GM18868 (cell line): ENCODE measurements around the gene PRKCB.
A peak's percentile ranks its signal among the peaks of the same experiment; 100 is the strongest.
"Not testable (repeated sequence)": the region's sequence is repeated elsewhere in the genome, so short reads cannot be mapped to it uniquely, and the experiment has no call there.

Experiments used
- ATAC-seq: cut with Tn5 transposase; IDR thresholded peaks from one replicate; pipeline ENCODE4 v1.9.1; 2021; ENCODE audit warnings: mild to moderate bottlenecking, moderate library complexity; ENCODE audit not compliant: unreplicated experiment

PRKCB gene

DNA sequence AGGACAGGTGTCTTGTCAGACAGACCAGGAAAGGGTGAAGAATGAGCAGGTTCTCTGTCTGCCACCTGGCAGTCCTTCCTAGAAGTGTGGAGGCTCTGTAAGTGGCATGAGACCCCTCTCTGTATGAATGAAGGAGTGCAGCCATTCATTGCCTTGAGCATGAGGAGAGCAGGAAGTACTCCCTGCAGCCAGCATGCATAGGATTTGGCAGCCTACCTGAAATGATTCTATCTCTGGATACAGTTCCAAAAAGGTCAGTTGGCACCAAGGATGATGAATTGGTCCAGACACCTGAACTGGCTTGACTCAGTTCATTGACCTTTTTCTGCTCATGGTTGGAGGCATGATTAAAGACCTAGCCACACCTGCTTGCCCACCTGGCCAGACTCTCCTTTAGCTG, 163.0 kb downstream of the PRKCB start:
- no peak for ATAC-seq

DNA sequence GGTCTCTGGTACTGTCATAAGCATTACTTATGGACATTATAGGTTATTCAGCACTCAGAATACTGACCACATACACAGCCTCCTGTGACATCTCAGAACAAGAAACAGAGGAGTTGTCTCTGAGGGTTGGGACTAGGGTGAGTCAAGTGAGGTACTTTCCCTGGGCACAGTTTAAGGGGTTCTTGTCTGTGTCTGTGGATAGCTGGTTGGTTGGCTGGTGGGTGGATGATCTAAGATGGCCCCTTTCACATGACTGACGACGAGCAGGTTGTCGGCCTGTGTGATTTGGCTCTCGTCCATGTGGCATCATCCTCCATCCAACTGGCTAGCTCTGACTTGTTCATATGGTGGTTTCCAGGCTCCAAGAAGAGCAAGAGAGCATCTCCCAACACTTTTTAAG, 163.9 kb downstream of the PRKCB start:
- peak; percentile 92 for ATAC-seq

DNA sequence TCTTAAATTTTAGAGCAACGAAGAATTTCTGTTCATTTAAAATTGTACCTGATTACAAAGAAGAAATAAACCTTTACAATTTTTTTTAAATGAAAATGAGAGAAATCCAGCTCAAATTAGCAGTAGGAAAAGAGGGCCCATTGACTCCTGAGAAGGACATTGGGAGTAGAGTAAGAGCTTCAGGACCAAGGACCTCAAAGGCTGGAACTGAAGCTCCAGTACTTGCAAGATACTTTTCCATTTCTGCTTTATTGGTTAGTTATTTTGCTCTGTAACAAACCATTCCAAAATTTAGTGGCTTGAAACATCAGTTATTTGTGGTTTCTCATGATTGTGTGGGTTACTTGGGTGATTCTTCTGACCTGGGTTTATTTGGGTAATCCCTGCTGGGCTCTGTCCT, 165.9 kb downstream of the PRKCB start:
- ATAC-seq = no peak

DNA sequence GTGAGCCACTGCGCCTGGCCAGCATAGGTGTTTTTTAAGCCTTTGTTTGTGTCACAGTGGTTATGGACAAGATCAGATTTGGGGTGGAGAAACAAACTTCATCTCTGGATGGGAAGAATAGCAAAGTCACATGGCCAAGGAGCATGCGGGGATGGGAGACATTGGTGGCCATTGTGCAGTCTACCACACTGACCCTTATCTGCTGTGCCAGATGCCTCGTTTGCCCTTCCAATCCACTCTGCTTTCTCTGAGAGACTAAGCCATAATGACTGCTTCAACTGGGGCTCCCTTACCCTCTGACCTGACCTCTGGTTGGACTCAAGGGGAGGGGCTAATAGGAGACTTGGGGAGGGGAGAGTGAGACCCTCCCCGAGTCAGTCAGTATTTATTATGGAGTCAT, 166.8 kb downstream of the PRKCB start:
- ATAC-seq = no peak

DNA sequence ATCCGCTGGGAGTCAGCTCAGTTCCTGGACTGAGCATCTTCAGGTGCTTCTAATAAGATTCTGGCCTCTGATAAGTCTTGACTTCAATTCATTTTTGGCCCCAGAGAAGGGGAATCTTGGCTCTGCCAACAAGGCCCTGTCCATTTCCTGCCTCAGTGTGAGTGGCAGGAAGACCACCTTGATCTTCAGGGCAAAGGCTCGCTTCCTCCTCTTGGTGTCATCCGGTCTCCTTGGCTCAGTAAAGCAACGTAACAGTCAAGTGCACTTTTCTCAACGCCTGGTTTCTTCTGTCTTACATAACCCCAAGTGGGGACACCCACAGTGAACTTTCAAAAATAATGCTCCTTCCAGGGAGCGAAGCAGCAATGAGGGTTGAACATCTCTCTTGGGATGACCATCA, 169.8 kb downstream of the PRKCB start:
- no peak for ATAC-seq

DNA sequence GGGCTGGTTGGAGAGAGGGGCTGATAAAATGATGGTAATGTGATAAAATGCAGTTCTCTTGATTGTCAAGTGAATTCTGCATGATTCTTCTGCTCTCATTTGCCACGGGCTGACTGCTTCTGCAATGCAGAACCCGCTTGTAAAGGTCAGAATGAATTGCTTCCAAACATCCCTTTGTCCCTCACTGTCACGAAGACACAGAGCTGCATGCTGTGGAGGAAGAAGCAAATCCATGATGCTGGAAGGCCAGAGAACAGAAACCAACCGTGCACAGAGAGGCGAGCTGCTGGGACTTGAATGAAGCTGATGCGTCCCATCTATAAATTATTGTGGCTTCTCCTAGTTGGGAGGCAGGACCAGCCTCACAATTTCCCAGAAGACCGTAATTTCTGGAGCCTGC, 171.6 kb downstream of the PRKCB start:
- ATAC-seq = no peak

DNA sequence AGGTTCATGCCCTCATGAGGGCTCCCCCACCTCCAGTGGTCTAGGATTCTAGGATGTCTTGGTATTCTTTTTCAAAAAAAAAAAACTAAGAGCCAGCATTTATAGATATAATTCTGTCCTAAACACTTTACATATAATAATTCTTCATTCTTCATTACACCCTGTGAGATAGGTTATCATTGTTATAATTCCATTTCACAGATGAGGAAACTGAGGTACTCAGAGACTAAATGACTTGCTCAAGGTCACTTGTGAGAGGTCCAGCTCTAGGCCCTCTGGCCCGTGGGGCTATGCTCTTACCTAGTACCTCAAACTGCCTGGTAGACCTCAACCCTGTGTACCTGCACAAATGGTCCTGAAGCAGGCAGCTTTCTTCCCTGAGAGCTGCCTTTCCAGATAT, 172.2 kb downstream of the PRKCB start:
- ATAC-seq = no peak

DNA sequence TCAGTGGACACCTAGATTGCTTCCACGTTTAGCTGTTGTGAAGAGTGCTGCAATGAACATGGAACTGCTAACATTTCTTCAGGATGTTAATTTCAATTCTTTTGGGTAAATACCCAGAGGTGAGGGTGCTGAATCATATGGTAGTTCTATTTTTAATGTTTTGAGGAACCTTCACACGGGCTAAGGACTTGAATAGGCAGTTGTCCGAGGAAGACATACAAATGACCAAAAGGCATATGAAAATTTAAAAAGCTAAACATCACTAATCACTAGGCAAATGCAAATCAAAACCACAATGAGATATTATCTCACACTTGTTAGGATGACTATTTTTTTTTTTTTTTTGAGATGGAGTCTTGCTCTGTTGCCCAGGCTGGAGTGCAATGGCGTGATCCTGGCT, 173.3 kb downstream of the PRKCB start:
- ATAC-seq = no peak

DNA sequence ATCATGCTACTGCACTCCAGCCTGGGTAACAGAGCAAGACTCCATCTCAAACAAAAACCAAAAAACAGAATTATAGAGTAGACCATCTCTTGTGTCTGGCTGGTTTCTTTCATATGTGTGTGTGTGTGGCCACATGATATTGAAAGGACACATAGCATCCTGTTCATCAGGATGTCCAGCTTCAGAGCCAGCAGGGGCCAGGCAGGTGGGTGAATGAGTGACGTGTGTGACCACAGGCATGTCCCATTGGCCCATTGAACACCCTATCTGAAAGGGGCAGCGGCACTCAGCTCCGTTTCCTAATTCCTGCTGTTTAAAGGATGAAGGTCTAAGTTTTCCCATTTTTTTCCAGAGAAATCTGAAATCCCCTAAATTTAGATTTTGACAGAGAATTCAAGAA, 174.2 kb downstream of the PRKCB start:
- no peak for ATAC-seq

DNA sequence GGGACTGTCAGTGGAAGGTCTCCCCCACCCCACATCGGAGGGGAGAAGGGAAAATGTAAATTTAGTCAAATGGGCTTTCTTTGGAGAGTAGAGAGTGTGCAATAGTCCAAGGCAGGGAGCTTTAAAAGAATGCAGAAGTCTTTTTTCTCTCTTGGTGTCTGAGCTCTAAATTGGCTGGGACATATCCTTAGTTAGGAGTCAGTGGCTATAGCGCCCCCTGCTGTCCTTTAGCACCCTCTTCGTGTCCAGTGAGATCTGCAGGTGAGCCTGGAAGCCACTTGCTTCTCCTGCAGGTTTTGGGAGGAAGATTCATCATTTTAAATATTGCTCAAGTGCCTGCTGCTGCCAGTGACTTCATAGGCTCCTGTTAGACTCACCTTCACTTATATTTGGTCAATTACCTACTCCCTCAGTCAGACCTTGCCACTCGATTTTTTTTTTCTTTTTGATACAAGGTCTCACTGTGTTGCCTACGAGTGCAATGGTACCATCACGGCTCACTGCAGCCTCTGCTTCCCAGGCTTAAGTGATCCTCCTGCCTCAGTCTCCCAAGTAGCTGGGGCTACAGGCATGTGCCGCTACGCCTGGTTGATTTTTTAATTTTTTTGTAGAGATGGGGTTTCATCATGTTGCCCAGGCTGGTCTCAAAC, 174.8 kb downstream of the PRKCB start:
- ATAC-seq = no peak

DNA sequence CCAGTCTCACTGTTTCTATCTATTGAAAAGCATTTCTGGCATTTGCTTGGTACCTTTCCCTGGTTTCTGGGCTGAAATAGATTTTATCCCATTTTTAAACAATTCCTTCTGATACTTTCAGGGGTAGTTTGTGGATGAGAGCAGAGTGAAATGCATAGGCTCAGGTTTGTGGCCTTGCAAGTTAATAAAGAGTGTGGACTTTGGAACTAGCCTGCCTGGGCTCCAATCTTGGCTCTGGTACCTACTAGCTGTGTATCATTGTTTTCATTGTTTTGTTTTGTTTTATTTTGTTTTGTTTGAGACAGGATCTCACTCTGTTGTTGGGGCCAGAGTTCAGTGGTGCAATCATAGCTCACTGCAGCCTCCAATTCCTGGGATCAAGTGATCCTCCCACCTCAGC, 175.5 kb downstream of the PRKCB start:
- ATAC-seq = no peak

DNA sequence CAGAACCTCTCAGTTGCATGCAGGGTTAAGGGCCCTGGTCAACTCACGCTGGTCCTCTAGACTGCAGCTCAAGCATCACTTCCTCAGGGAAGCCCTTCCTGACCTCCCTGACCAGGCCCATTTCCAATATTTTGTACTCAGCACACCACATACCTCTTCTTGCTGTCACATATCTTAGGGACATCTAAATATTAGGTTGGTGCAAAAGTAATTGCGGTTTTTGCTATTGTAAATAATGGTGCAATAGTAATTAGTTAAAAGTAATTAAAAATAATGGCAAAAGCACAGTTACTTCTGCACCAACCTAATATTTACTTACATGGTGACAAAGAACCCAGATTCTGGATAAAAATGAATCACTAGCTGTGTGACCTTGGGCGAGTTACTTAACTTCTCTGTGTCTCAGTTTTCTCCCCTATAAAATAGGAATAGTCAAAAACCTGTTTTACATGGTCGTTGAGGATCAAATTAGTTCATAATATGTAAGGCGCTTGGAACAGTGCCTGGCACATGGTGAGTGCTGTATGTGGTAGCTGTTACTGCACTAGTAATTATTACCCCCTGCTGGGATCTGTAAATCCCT, 177.4 kb downstream of the PRKCB start:
- no peak for ATAC-seq

DNA sequence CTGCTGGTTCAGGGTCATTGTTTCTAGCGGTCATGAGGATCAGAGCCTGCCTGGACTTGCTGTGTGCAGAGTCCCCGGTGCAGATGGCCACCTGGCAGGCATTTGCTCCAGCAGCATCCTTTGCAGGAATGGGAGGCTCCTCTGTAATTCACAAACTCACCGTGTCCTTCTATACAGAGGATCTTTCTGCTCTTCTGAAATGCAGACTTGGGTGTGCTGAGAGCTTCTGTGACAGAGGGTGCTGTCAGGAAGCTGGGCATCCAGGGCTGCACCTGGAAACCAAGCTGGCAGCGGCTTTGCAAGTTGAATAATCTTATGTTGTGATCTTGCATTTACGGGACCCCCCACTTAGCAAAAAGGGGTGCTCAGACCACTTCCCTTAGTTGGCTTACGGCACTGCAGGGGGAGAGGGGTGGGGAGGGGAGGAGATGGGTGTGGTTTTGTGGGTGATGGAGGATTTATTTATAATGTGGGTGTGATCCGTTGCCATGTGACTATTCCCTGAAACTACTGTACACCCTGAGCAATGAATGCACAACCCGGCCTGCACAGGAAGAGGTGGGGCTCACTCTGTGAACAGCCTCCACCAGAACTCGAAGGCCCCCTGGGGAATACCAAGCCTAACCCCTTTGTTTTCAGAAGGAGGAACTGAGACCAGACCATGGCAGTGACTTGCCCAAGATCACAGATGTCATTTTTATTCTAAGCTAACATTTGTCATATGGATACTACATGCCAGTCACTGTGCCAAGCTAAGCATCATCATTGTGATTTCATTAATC, 178.3 kb downstream of the PRKCB start:
- ATAC-seq = peak; percentile 95

DNA sequence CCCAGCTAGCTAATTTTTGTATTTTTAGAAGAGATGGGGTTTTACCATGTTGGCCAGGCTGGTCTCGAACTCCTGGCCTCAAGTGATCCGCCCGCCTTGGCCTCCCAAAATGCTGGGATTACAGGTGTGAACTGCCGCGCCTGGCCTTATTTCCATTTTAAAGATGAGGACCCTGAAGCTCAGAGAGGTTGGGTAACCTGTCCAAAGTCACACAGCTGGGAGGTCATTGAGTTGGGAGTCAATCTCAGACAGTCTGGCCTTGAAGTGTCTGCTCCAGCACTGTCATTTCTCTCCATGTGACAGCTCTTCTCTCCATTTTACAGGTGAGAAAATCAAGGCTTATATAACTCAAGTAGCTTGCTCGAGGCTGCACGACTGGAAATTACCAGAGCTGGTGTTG, 179.2 kb downstream of the PRKCB start:
- ATAC-seq = not testable (repeated sequence)

DNA sequence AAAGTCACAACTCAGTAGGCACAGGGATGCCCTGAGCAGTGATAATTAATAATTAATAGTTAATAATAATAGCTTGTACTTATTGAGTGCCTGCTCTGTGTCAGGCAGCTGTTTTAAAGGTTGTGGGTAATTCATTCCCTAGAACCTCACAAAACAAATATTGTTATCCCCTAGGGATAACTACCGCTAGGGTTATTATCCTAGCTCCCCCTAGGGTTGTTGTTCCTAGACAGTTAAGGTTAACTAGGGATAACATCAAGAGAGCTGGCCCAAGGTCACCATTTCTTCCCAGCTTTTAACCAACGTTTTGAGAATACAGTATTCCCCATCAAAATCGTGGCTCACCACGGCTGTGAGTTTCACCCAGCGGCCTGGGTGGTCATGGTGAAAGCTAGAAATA, 180.1 kb downstream of the PRKCB start:
- no peak for ATAC-seq

DNA sequence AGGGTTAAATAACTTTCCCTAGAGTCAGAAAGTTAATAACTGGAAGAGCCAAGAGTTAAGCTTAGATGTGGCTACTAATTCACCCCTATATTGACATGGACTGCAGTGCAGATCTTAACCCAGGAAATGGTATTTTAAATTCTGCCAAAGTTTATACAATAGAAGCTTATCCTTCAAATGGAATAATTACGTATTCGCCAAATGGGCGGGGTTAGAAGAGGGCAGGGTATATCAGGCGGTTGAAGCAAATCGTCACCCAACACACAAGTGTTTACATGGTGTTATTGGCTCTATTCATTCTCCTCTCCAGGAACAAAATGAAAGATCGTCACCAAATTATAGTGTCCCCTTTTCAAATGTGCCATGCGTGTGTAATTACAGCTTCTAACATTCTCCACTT, 182.7 kb downstream of the PRKCB start:
- ATAC-seq = no peak

DNA sequence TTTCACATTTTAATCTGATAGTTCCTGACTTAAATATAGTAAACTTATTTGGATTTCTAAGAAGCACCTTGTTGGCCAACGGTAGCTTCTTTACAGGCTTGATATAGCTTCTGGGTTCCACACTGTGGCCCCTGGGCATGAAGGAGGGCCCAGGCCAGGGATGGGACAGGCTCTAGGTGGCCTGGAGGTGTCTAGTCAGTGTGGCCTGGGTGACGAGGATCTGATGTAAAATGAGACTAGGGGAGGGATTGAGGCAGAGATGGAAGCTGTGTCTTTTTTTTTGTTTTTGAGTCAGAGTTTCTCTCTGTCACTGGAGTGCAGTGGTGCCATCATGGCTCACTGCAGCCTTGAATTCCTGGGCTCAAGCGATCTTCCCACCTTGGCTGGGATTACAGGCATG, 187.0 kb downstream of the PRKCB start:
- ATAC-seq = no peak

DNA sequence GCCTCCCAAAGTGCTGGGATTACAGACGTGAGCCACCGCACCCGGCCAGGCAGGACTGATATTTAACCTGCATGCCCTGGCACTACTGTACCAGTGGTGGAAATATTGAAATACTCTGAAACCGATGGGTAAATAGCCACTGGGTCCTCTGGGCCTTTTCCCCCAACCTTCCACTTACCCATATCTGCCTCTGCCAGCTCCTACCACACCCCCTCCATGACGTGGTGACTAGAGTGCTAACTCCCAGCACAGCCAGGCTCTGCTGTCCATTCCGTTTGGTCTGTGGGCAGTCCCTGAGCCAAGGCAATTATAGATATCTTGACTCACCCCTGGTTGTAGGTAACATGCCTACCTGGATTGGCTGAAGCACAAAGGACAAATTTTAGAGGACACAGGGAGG, 187.8 kb downstream of the PRKCB start:
- ATAC-seq = no peak

DNA sequence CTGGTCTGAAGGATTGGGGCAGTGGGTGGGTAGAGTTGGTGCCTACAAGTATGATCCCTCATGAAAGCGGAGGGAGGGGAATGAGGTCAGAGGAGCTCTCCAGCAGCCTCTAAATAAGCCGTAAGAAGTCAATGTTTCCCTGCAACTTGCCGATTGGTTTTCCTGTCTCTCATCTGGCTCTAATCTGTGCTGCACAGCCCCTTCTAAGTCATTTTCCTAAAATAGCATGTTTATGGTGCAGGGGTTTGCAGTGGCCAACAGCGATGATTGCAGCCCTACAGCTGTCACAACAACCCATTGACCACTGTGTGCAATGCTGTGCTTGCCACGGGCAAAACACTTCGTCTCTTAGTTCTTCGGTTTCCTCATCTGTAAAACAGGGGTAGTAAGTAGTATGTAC, 189.2 kb downstream of the PRKCB start:
- no peak for ATAC-seq

DNA sequence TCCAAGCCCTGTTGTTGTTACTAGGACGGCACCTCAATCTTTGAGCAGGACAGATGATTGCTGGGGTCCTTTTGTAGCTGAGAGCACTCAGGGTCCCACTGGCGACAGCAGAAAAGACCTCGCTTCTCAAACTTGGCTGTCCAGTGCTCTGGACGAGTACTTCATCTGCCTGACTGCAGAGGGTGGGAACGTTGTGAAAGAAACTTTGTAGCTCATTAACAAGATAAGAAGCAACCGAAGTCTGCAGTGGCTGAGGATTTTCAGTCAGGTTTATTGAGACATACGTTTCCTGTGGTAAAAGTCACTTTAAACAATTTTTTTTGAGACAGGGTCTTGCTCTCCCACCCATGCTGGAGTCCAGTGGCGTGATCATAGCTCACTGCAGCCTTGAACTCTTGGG, 191.7 kb downstream of the PRKCB start:
- no peak for ATAC-seq

DNA sequence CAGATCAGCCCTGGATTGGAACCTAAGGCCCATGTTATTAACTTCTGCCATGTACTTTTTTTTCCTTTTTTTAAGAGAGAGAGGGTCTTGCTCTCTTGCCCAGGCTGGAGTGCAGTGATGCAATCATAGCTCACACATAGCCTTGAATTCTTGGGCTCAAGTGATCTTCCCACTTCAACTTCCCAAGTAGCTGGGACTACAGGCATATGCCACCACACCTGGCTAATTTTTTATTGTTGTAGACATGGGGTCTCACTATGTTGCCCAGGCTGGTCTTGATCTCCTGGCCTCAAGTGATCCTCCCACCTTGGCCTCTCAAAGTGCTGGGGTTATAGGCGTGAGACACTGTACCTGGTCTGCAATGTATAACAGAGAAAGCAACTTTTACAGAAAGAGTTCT, 194.1 kb downstream of the PRKCB start:
- not testable (repeated sequence) for ATAC-seq

DNA sequence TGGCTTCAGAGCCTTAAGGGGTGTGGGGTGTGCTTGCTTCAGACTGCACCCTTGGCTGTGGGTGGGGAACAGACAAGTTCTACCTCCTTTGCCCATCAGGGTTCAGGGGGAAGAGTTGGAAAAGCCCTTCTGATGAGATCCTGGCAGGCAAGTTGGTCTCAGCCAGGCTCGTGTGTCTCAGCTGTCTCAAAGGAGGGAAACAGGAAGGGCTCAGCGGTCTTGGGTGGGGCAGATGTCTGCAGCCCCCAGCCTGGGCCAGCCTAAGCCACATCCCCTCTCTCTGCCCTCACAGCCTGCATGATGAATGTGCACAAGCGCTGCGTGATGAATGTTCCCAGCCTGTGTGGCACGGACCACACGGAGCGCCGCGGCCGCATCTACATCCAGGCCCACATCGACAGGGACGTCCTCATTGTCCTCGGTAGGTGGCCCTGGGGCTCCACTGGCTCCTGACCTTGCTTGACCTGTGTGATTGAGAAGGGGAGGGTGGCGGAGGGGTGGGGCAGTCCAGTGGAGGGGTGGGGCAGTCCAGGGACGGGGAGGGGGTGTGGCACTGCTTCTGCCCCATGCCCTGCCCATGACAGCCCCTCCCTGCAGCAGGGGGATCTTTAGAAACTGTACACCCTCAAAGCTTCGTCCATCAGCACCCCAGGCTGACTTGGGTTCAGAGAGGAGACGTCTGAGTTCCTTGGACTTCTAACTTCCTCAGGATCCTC, 199.5 kb downstream of the PRKCB start:
- no peak for ATAC-seq
